ENCODE results near the gene NXPE1. TPM values are rescaled to one million over a fixed set of nuclear protein-coding genes. Genes with fewer than 3 reads are reported as not detected.
A peak's percentile ranks its signal among the peaks of the same experiment; 100 is the strongest.

The NXPE1 gene
- total RNA-seq, 2 donors from 2014 or later: not detected

DNA sequence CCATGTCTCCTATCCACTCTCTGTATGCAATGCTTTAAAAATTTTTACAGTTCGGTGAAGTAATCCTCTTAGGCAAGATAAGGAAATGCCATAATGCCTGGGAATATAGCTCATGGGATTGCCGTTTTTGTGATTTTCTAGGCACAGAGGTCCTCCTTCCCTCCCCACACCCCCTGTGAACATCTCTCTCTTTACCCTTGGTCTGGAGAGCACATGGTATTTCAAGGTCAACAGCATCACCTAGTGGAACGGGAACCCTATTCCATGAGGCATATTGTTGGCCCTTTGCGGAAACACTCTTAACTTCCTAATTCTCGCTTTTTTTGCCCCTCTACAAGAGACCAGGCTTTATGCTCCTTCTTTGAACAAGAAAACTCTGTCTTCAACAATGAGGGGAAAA is 27.1 kb upstream of the NXPE1 start:
- Mint-ChIP-seq H3K27ac (no peak overlapping the region), H3K9me3 (peaks cover 28 to 35% of the 10 kb centered on the region in 2 donors), H3K36me3 (peaks cover 27 to 29% of the 10 kb centered on the region in 2 donors)
- ATAC-seq: no peak
- DNase-seq (ENCODE audit: low spot score in 2 of 2): no peak

DNA sequence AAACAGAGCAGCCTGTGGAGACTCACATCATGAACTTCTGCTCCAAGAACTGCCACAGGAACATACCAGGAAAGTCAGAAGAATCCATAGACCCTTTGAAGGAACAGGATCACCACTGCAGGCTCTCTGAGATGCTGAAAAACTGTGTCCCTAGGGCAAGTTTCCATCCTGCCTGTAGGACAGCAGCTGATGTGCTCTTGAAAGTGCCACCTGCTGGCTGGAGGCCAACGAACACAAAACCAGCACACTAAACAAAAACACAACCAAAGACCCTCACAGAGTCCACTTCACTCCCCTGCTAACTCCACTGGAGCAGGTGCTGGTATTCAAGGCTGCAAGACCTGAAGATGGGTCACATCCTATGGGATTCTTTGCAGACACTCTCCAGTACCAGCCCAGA is 12.0 kb upstream of the NXPE1 start:
- H3K36me3 Mint-ChIP-seq: peaks cover 8 to 10% of the 10 kb centered on the region in 2 donors
- H3K9me3 Mint-ChIP-seq: peaks cover 8 to 20% of the 10 kb centered on the region in 2 donors
- no peak overlapping the region for H3K27ac Mint-ChIP-seq
- no peak for ATAC-seq
- DNase-seq (ENCODE audit: low spot score in 2 of 2): no peak

DNA sequence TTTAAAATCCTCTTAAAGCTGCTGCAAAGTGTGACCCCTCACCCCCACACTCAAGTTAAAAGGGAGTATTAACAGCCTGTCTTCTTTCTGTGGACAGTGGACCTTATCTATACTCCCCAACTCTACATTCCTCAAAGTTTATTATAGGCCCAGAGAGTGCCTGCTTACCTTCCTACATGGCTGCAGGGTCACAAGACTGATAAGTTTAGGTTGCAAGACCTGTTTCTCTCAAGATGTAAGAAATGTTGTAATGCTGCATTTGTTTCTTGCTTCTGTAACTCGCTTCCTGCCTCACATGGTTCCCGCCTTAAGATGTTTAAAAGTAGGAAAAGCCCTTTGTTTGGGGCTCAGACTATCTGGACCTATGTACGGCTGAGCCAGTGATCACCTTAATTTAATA is 10.1 kb upstream of the NXPE1 start:
- no peak for ATAC-seq
- Mint-ChIP-seq H3K36me3 (peaks cover 8 to 10% of the 10 kb centered on the region in 2 donors), H3K9me3 (peaks cover 4 to 14% of the 10 kb centered on the region in 2 donors), H3K27ac (no peak overlapping the region)
- no peak for DNase-seq (ENCODE audit: low spot score in 2 of 2)

DNA sequence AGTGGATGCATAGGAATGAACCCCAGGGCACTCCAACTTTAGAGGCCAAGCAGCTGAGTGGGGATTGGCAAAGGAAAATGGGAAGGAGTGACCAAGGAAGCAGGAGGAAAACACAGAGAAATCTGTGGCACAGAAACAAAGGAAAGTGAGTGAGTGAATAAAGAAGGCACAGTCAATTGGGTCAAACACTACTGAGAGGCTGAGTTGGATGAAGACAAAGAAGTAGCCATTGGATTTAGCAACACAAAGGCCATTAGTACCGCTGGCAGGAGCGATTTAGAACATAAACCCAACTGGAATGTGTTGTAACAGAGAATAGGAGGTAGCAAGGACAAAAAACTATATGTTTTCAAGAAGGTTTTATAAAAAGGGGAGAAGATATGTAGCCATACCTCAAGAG is 6.6 kb upstream of the NXPE1 start:
- ATAC-seq (no peak), DNase-seq (ENCODE audit: low spot score in 2 of 2) (no peak)
- H3K36me3 Mint-ChIP-seq: no peaks in the 10 kb centered on the region
- no peaks in the 10 kb centered on the region for H3K9me3 Mint-ChIP-seq
- no peak overlapping the region for H3K27ac Mint-ChIP-seq

DNA sequence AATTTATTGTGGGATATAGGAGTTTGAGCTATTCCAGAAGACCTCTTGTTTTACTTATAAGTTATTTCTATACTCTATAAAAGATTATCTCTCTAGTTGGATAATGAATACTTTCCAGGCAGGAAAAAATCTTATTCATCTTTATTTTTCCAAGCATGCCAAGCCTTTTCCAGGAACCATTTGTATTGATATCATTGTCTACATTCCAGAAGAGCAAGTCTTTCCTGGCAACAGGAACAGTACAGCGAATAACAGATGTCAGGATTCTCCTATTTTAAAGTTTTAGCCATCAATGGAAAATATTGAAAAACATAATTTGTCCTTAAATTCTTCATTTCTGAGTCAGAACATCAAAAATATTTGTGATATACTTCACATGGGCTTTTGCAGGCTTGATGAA is 5.2 kb upstream of the NXPE1 start:
- Mint-ChIP-seq H3K9me3 (no peaks in the 10 kb centered on the region), H3K36me3 (no peaks in the 10 kb centered on the region), H3K27ac (no peak overlapping the region)
- no peak for ATAC-seq
- DNase-seq (ENCODE audit: low spot score in 2 of 2): no peak

DNA sequence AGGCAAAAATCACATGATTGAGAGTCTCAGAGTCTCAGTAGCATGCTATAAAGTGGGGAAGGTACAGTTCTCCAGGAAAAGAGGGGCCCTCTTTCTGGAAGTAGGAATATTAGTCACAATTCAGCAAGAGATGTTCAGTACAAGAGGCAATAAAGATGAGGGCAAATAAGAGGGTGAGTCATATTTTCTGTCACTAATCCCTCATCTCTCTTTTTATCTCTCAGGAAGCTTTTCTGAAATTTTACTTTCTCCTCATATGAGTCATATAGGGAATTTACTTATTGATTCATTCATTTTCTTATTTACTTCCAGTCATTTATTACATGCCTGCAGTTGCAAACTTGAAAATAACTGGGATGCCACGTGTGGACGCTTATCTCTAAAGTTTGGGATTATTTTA is 3.4 kb upstream of the NXPE1 start:
- Mint-ChIP-seq H3K36me3 (no peaks in the 10 kb centered on the region), H3K9me3 (no peaks in the 10 kb centered on the region), H3K27ac (peak overlapping the region; percentile 5 to 42)
- DNase-seq (ENCODE audit: low spot score in 2 of 2): no peak
- peak in 1 of 2 donors; percentile 89 for ATAC-seq

DNA sequence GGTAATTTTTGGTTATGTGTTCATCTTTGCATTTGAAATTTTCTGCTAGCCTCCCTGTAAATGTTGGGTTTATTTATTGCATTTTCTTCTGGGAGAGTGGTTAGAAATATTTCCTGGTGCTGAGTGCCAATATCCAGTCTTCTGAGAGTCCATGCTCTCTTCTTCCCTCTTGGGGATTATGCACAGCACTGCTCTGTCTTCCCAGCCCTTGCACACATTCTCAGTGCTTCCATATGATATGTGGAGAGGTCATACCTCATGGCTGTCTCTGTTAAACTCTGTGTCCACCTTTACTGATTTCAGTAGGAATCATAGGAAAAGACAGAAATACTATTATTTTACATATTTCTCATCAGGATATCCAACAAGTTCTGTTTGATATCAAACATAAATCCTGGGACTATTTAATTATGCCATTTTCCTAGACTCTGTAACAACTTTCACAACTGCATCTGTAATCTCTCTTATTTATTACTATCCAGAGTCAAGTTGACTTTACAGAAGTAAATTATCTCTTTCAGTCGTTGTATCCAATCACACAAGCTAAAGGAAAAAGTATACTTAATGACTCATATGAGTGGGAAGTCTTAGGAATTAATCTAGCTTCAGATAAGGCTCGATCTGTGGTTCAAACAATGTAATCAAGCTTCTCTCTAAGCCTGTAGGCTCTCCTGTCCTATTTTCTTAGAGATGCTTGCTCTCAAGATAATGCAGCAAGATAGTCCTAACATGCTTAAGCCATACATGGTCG is 2.7 kb upstream of the NXPE1 start:
- no peak for ATAC-seq
- no peak for DNase-seq (ENCODE audit: low spot score in 2 of 2)
- Mint-ChIP-seq H3K9me3 (no peaks in the 10 kb centered on the region), H3K27ac (peak overlapping the region in 1 of 2 donors; percentile 42), H3K36me3 (no peaks in the 10 kb centered on the region)

DNA sequence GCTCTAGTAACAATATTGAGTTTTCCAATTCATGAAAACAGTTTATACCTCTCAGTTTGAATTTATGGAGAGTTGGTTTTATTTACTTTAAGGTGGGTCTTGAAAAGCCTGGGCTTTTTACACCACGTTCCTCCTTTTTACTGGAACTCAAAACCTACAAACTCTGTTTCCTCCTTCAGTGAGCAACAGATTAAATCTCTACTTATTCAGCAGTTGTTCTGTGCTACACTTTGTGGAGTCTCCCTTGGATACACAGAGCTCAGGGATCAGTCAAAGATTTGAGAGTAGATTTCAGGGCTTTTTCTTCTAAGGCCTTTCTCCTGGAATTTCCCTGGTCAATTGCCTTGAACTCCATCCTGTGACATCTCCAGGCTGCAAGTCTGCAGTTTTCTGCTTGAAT is 3.5 kb downstream of the NXPE1 start:
- H3K27ac Mint-ChIP-seq: no peak overlapping the region
- no peaks in the 10 kb centered on the region for H3K36me3 Mint-ChIP-seq
- ATAC-seq (no peak), DNase-seq (ENCODE audit: low spot score in 2 of 2) (no peak)
- no peaks in the 10 kb centered on the region for H3K9me3 Mint-ChIP-seq

DNA sequence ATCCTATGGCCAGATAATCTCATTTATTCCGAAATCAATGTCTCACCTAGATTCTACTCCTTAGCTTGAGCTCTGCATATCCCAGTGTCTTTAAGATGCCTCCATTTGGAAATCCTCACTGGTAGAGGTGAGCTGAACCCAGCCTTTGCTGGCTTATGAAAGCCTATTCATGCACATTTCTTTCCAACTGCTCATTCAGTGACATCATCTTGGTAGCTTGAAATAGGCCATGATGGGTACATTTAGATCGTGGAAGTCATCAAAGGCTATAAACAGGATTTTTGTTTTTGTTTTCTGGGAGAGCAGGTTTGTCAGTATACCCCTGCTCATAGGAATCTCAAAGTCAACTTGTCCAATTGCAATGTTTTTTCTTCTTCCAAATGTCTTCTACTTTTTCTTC is 6.0 kb downstream of the NXPE1 start:
- peak overlapping the region in 1 of 2 donors; percentile 17 for H3K27ac Mint-ChIP-seq
- H3K9me3 Mint-ChIP-seq: no peaks in the 10 kb centered on the region
- no peaks in the 10 kb centered on the region for H3K36me3 Mint-ChIP-seq
- DNase-seq (ENCODE audit: low spot score in 2 of 2): no peak
- ATAC-seq: no peak

DNA sequence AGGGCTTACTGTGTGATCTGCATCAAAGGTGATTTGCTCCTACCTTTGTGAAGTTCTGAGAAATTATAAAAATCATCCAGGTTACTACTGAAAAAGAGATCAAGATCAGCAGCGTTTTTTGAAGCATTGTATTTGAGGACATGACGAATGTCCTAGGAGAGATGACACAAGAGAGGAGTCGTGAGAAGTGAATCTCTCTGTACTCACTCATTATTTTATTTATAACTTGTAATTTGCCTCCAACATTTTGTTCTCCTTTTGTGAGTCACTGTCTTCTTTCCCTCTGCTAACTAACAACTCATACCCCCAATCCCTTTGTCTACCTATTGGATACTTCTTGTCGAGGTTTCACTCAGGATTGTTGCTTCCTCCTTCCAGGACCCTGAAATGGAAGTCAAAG is 8.6 kb downstream of the NXPE1 start:
- Mint-ChIP-seq H3K36me3 (no peaks in the 10 kb centered on the region), H3K9me3 (peaks cover 0 to 4% of the 10 kb centered on the region in 2 donors), H3K27ac (no peak overlapping the region)
- DNase-seq (ENCODE audit: low spot score in 2 of 2) (no peak), ATAC-seq (no peak)

DNA sequence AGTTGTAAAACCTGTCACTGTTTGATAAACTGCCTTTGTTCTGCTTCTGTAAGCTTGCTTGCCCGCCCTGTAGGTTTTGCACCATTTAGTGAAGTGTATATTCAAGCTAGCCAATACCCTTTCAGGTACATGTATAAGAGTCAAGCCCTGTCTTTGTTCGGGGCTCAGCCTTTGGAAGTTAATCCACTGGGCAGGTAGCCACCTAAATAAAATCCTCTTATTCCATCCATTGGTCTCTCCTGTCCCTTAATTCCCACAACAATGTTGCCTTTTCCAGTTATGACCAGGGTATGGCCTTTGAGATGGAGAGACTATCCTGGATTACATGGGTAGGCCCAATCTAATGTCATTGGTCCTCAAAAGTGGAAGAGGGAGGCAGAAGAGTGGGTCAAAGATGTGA is 34.0 kb downstream of the NXPE1 start:
- Mint-ChIP-seq H3K36me3 (peaks cover 5 to 11% of the 10 kb centered on the region in 2 donors), H3K27ac (no peak overlapping the region), H3K9me3 (peaks cover 4 to 10% of the 10 kb centered on the region in 2 donors)
- ATAC-seq (no peak), DNase-seq (ENCODE audit: low spot score in 2 of 2) (no peak)

DNA sequence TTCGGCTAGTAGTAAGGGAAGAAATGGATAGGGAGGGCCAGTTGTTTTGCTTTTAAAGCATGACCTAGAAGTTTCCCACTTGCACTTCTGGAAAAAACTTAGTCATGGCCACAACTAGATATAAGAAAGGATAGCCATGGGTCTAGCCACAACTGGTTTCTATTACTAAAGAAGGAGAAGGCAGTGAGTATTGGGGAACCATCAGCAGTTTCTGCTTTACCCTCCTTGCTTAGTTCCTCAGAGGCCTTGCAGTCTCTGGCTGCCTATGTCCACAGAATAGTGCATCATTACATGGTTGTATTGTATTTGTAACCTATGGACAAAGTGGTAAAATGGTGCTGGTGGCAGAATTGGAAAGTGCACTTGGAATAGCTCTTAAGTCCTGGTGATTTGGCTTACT is 35.6 kb downstream of the NXPE1 start:
- DNase-seq (ENCODE audit: low spot score in 2 of 2) (no peak), ATAC-seq (no peak)
- peaks cover 0 to 10% of the 10 kb centered on the region in 2 donors for H3K9me3 Mint-ChIP-seq
- peaks cover 5% of the 10 kb centered on the region in 2 donors for H3K36me3 Mint-ChIP-seq
- H3K27ac Mint-ChIP-seq: no peak overlapping the region

DNA sequence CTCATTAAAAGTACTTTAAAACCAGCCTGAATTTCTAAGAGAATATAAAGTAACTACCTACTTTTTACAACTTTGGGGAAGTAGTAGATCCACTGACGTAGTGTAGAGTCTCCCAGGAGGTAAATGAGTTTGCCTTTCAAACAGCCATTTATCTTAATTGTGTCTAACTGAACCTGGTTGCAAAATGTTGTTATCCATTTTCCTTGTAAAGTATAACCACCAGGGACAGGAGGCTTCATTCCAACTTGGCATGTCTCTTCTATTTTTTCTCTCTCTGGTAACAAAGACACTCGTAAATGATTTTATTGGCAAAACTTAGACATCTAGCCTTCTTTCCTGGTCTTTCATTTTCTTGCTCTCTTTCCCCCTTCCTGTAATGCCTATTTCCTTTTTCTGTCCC is 36.9 kb downstream of the NXPE1 start:
- Mint-ChIP-seq H3K27ac (no peak overlapping the region), H3K36me3 (peaks cover 5% of the 10 kb centered on the region in 2 donors), H3K9me3 (peaks cover 0 to 10% of the 10 kb centered on the region in 2 donors)
- no peak for DNase-seq (ENCODE audit: low spot score in 2 of 2)
- ATAC-seq: no peak

DNA sequence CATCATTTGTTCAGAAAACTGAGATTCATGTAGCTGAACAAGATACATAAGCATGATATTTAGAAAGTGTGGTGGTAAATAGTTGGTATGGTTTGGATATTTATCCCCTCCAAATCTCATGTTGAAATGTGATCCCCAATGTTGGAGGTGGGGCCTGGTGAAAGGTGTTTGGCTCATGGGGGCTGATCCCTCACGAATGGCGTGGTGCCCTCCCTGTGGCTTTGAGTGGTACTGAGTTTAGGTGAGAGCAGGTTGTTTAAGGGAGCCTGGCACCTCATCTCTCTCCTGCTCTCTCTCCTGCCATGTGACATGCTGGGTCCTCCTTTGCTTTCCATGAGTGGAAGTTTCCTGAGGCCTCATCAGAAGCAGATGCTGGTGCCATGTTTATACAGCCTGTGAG is 48.1 kb downstream of the NXPE1 start:
- no peak for DNase-seq (ENCODE audit: low spot score in 2 of 2)
- peaks cover 0 to 8% of the 10 kb centered on the region in 2 donors for H3K36me3 Mint-ChIP-seq
- peaks cover 2 to 15% of the 10 kb centered on the region in 2 donors for H3K9me3 Mint-ChIP-seq
- H3K27ac Mint-ChIP-seq: no peak overlapping the region
- no peak for ATAC-seq

DNA sequence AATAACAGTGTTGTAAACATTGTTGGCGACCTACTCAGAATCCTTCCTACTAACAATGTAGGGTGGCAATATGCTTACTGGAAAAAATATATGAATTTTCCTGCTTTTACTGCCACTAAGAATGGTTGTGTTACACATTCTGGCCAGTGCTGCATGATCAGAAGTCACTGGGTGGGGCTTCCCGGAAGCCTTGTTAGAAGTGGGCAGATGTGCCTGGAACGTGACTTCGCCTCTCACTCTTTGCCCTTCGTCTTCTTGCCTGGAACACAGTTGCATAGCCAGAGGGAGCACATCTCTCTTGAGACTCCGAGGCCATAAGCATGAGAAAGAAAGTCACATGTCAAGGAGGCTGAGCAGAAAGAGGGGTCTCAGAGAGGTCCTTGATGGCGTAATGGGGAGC is 48.6 kb downstream of the NXPE1 start:
- H3K36me3 Mint-ChIP-seq: peaks cover 0 to 12% of the 10 kb centered on the region in 2 donors
- ATAC-seq: no peak
- no peak overlapping the region for H3K27ac Mint-ChIP-seq

DNA sequence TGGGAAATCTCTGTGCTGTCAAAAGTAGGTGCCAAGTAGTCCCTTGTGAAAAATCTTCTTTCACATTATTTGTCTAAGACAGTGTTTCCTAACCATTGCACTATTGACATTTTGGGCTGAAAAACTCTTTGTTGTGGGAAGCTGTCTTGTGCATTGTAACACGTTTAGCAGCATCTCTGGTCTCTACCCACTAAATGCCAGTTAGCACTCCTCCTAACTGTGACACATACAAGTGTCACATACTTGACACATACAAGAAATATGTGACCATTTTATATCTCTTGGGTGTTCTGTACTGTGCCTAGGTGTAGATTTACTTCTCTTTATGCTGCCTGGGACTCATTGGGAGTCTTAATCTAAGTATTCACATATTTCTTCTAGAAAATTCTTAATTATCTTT is 57.8 kb downstream of the NXPE1 start:
- no peak for DNase-seq (ENCODE audit: low spot score in 2 of 2)
- Mint-ChIP-seq H3K9me3 (peaks cover 7 to 21% of the 10 kb centered on the region in 2 donors), H3K27ac (no peak overlapping the region), H3K36me3 (peaks cover 0 to 24% of the 10 kb centered on the region in 2 donors)
- ATAC-seq: no peak

More for the DNA sequence above, 48.6 kb downstream of the NXPE1 start:
- H3K9me3 Mint-ChIP-seq: peaks cover 4 to 20% of the 10 kb centered on the region in 2 donors
- no peak for DNase-seq (ENCODE audit: low spot score in 2 of 2)

DNA sequence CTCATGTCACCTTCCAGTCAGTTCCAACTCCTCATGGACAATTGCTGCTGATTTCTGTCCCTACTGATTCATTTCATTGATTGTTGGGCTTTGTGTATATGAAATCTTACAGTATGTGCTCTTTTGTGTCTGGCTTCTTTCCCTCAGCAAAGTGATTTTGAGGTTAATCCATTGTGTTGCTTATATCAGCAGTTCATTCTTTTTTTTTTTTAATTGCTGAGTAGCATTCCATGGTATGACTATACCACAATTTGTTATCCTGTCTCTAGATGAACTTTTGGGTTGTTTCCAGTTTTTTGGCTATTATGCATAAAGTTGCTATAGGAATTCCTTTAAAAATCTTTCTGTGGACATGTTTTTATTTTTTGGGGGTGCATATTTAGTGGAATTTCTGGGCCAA is 59.9 kb downstream of the NXPE1 start:
- DNase-seq (ENCODE audit: low spot score in 2 of 2) (no peak), ATAC-seq (no peak)
- no peak overlapping the region for H3K27ac Mint-ChIP-seq
- peaks cover under 1 to 4% of the 10 kb centered on the region in 2 donors for H3K9me3 Mint-ChIP-seq
- H3K36me3 Mint-ChIP-seq: peaks cover 0 to 5% of the 10 kb centered on the region in 2 donors

DNA sequence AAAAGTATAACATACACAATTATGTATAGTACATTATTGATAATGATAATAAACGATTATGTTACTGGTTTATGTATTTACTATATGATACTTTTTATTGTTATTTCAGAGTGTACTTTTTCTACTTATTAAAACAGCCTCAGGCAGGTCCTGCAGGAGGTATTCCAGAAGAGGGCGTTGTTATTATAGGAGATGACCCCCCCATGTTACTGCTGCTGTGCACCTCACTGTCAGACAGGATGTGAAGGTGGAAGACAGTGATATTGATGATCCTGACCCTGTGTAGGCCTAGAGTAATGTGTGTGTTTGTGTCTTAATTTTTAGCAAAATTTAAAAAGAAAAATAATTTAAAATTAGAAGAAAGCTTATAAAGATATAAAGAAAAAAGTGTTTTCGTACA is 62.8 kb downstream of the NXPE1 start:
- Mint-ChIP-seq H3K36me3 (no peaks in the 10 kb centered on the region), H3K9me3 (peaks cover 0 to 3% of the 10 kb centered on the region in 2 donors), H3K27ac (no peak overlapping the region)
- DNase-seq (ENCODE audit: low spot score in 2 of 2) (no peak), ATAC-seq (no peak)
